WERI-Rb-1 (cell line): ENCODE data around the gene MSLN.

Experiments used
- DNase-seq: peaks from one replicate; pipeline ENCODE4 v3.0.0-alpha.2; 2020
- H3K27ac ChIP-seq: fragments of 250-450 bp; sonication (Bioruptor Pico); 2 replicates; pipeline ENCODE4 v1.5.1; 2020; ENCODE audit warnings: mild to moderate bottlenecking, moderate library complexity
- H3K27me3 ChIP-seq: fragments of 250-450 bp; sonication (Bioruptor Pico); 2 replicates; pipeline ENCODE4 v1.5.1; 2021; ENCODE audit warnings: mild to moderate bottlenecking, low read depth, moderate library complexity; ENCODE audit not compliant: insufficient read depth, severe bottlenecking
- H3K36me3 ChIP-seq: fragments of 250-450 bp; sonication (Bioruptor Pico); 2 replicates; pipeline ENCODE4 v1.5.1; 2020; ENCODE audit warnings: mild to moderate bottlenecking, moderate library complexity
- H3K4me3 ChIP-seq: 2 replicates; pipeline ENCODE4 v1.5.1; 2011; ENCODE audit warnings: low read depth, mild to moderate bottlenecking, control low read depth, low read length
- H3K9me3 ChIP-seq: fragments of 250-450 bp; sonication (Bioruptor Pico); 2 replicates; pipeline ENCODE4 v1.5.1; 2021; ENCODE audit warnings: mild to moderate bottlenecking, moderate library complexity; ENCODE audit not compliant: severe bottlenecking
- CTCF ChIP-seq: IDR thresholded peaks from 2 replicates; pipeline ENCODE4 v1.5.1; 2011; ENCODE audit warnings: low read depth, mild to moderate bottlenecking, control low read depth, inconsistent platforms, low read length

Gene MSLN

DNA sequence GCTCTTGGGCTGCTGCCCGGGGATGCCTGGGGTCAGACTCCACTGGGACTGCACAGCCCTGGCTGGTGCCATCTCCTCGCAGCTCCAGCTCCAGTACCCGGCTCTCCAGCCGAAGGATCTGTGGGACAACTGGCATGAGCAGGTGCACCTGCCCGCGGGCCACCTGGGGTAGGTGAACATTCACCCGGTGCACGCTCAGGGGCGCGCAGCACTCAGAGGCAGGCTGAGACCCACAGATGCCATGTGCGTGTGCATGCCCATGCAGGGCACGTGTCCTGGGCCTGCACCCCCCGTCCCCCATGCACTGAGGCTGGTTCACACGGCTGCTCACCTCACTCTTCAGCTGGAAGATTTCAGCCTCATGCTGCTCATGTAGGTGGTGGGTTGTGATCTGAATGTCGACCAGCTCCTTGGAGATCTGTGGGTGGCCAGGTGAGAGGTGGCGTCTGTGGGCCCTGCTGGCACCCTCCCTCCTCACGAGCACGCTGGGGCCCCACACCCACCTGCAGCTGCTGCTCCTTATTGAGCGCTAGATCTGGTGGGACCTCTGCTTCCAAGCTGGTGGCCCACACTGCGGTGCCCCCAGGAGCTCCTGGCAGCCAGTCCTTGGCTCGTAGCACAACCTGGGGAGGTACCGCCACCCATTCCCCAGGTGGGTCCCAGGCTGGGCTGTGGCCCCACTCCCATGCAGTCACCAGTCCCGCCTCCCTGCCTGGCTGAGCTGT is 34.9 kb upstream of the MSLN start:
- Histone ChIP-seq H3K4me3 (no peak overlapping the region), H3K27ac (no peak overlapping the region), H3K27me3 (no peaks in the 10 kb centered on the region), H3K9me3 (no peaks in the 10 kb centered on the region), H3K36me3 (peaks cover 9% of the 10 kb centered on the region)
- no peak for TF ChIP-seq CTCF
- no peak for DNase-seq

GRCh38 chr16:726188-726437 is 34.4 kb upstream of the MSLN start:
- TF ChIP-seq CTCF: no peak
- peaks cover 9% of the 10 kb centered on the region for H3K36me3 ChIP-seq
- no peak overlapping the region for H3K4me3 ChIP-seq
- H3K27me3 ChIP-seq: no peaks in the 10 kb centered on the region
- no peak overlapping the region for H3K27ac ChIP-seq
- H3K9me3 ChIP-seq: no peaks in the 10 kb centered on the region
- no peak for DNase-seq

GRCh38 chr16:726438-727290 is 33.9 kb upstream of the MSLN start, which contains the start of the genes CCDC78 and HAGHL:
Gene CCDC78 (minus strand): TSS chr16:726443. CDS start chr16:726367, 76 bp downstream.
Gene HAGHL (plus strand): TSS chr16:727106. CDS start chr16:727510, 404 bp downstream.
- peaks cover 9% of the 10 kb centered on the region for H3K36me3 ChIP-seq
- H3K4me3 ChIP-seq: peak within 1 kb of the TSS; percentile 71
- H3K9me3 ChIP-seq: no peaks in the 10 kb centered on the region
- H3K27ac ChIP-seq: no peak within 1 kb of the TSS; the same call in 1 of the 2 replicates
- TF ChIP-seq CTCF: no peak
- peak; percentile 75 for DNase-seq
- H3K27me3 ChIP-seq: no peaks in the 10 kb centered on the region

DNA sequence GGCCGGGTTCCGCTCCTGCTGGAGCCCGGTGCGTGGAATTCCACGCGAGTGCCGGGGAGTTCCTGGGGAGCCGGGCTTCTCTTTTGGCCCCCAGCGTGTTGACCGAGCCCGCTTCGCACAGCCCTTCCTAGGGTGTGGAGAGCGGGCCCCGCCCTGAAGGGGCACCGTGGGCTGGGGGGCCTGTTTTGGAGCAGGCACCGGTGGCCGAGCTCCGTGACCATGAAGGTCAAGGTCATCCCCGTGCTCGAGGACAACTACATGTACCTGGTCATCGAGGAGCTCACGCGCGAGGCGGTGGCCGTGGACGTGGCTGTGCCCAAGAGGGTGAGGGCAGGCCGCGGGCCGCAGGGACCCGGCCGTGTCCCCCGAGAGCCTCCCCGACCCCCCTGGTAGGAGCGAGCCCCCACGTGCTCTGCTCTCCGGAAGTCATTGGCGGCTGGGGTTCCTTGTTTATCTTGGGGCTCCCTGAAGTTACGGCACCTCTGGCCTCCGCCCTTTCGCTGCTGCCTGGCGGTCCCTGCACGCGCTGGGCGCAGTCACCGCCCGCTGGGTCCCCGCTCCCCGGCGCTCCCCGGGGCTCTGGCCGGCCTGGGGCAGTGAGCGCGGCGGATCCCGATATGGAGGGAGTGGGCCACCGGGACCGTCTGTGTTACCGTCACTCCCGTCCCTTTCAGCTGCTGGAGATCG is 33.1 kb upstream of the MSLN start:
- TF ChIP-seq CTCF: no peak
- H3K9me3 ChIP-seq: no peaks in the 10 kb centered on the region
- peaks cover 7% of the 10 kb centered on the region for H3K36me3 ChIP-seq
- no peak overlapping the region; the same call in 1 of the 2 replicates for H3K27ac ChIP-seq
- DNase-seq: no peak
- no peaks in the 10 kb centered on the region for H3K27me3 ChIP-seq
- peak overlapping the region; percentile 71 for H3K4me3 ChIP-seq

DNA sequence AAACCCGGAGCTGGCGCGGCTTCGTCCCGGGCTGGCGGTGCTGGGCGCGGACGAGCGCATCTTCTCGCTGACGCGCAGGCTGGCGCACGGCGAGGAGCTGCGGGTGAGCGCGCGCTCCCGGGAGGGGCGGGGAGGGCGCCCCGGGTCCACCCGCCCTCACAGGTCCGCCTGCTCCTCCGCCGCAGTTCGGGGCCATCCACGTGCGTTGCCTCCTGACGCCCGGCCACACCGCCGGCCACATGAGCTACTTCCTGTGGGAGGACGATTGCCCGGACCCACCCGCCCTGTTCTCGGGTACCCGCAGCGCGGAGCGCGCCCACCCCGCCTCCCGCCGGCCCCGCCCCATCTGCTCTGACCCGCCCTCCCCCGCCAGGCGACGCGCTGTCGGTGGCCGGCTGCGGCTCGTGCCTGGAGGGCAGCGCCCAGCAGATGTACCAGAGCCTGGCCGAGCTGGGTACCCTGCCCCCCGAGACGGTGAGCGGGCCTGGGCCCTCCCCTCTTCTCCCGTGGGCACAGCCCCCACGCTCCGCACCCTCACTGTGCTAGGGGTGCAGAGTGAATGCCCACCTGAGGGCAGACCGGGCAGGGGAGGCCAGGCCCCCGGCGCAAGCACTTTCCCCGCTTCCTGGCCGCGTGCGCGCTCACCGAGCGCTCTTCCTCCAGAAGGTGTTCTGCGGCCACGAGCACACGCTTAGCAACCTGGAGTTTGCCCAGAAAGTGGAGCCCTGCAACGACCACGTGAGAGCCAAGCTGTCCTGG is 32.2 kb upstream of the MSLN start:
- H3K27ac ChIP-seq: peak overlapping the region; percentile 68
- DNase-seq: peak; percentile 84
- peaks cover 14% of the 10 kb centered on the region for H3K36me3 ChIP-seq
- no peaks in the 10 kb centered on the region for H3K9me3 ChIP-seq
- peak overlapping the region; percentile 71 for H3K4me3 ChIP-seq
- no peaks in the 10 kb centered on the region for H3K27me3 ChIP-seq
- TF ChIP-seq CTCF: no peak
